SK-N-SH treated with all-trans-retinoic acid at 6 μM for 48 hours (cell line): Measurements from ENCODE around the gene CSF1R.

Experiments
- ATAC-seq: fragments of 200-7000 bp; cut with Tn5 transposase; 3 replicates; pipeline ENCODE4 v1.9.1; 2020; ENCODE audit warnings: mild to moderate bottlenecking, moderate library complexity
- BACH2 ChIP-seq: fragments of 250-450 bp; sonication (Bioruptor Pico); IDR thresholded peaks from 2 replicates; pipeline ENCODE4 v1.9.0; 2021; ENCODE audit warnings: mild to moderate bottlenecking, borderline replicate concordance
- CSDC2 ChIP-seq: fragments of 250-450 bp; sonication (Bioruptor Pico); IDR thresholded peaks from 2 replicates; pipeline ENCODE4 v1.5.0; 2020; ENCODE audit warnings: mild to moderate bottlenecking, moderate library complexity
- CSRNP3 ChIP-seq: fragments of 250-450 bp; sonication (Bioruptor Pico); IDR thresholded peaks from 2 replicates; pipeline ENCODE4 v1.5.1; 2021; ENCODE audit warnings: mild to moderate bottlenecking, moderate library complexity
- ESRRG ChIP-seq: fragments of 250-450 bp; sonication (Bioruptor Pico); IDR thresholded peaks from 2 replicates; pipeline ENCODE4 v1.6.1; 2021; ENCODE audit warnings: mild to moderate bottlenecking
- GLIS3 ChIP-seq: fragments of 250-450 bp; sonication (Bioruptor Pico); IDR thresholded peaks from 2 replicates; pipeline ENCODE4 v1.5.0; 2020; ENCODE audit warnings: mild to moderate bottlenecking, moderate library complexity
- ISL1 ChIP-seq: fragments of 250-450 bp; sonication (Bioruptor Pico); IDR thresholded peaks from 2 replicates; pipeline ENCODE4 v2.1.2; 2022; ENCODE audit warnings: mild to moderate bottlenecking, moderate library complexity
- OSR1 ChIP-seq: fragments of 250-450 bp; sonication (Bioruptor Pico); IDR thresholded peaks from 2 replicates; pipeline ENCODE4 v1.8.0; 2022; ENCODE audit warnings: moderate library complexity, mild to moderate bottlenecking, inconsistent platforms
- SNAI2 ChIP-seq: fragments of 250-450 bp; sonication (Bioruptor Pico); IDR thresholded peaks from 2 replicates; pipeline ENCODE4 v1.5.0; 2020; ENCODE audit warnings: mild to moderate bottlenecking, moderate library complexity
- TCF4 ChIP-seq: fragments of 250-450 bp; sonication (Bioruptor Pico); IDR thresholded peaks from 2 replicates; pipeline ENCODE4 v1.8.0; 2021; ENCODE audit warnings: mild to moderate bottlenecking, moderate library complexity, borderline replicate concordance
- TOX ChIP-seq: fragments of 250-450 bp; sonication (Bioruptor Pico); IDR thresholded peaks from 2 replicates; pipeline ENCODE4 v1.8.0; 2021; ENCODE audit warnings: mild to moderate bottlenecking, moderate library complexity, borderline replicate concordance
- ZFP3 ChIP-seq: fragments of 250-450 bp; sonication (Bioruptor Pico); IDR thresholded peaks from 2 replicates; pipeline ENCODE4 v1.5.0; 2020; ENCODE audit warnings: mild to moderate bottlenecking, moderate library complexity
- ZFP30 ChIP-seq: fragments of 450-650 bp; formaldehyde crosslinking; IDR thresholded peaks from 2 replicates; pipeline ENCODE4 v1.5.0; 2022; ENCODE audit warnings: mild to moderate bottlenecking, moderate library complexity
- TF ChIP-seq, protein P1 (sequence below): fragments of 250-450 bp; sonication (Bioruptor Pico); IDR thresholded peaks from 2 replicates; pipeline ENCODE4 v1.5.0; 2020; ENCODE audit warnings: mild to moderate bottlenecking, moderate library complexity
- TF ChIP-seq, protein P2 (sequence below): fragments of 250-450 bp; sonication (Bioruptor Pico); IDR thresholded peaks from 2 replicates; pipeline ENCODE4 v1.5.1; 2020; ENCODE audit warnings: low read depth, mild to moderate bottlenecking, moderate library complexity

CSF1R gene

DNA sequence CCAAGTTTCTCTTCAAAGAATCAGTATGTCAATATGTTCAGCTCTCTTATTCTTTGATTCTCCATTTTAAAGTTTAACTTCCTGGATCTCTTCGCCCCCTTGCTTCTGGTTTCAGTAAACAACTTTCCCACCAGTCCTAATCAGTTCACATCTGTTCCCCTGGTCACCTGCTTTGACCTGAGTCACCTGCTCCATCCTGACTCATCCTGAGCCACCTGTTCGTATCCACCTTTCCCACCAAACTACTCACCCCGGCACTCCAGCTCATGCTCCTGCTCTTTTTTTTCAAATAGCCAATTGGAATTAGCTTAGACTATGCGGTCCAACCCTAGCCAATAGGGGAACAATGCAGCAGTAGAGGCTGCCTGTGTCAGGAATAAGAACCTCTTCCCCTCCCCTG lies 23.6 kb upstream of the CSF1R start:
- TF ChIP-seq GLIS3 (CRISPR knock-in tag) (no peak), ISL1 (CRISPR knock-in tag) (no peak), CSRNP3 (CRISPR knock-in tag) (no peak), ESRRG (CRISPR knock-in tag) (no peak), SNAI2 (CRISPR knock-in tag) (no peak), ZFP30 (CRISPR knock-in tag) (no peak), OSR1 (no peak)
- TF ChIP-seq, protein P1, sequence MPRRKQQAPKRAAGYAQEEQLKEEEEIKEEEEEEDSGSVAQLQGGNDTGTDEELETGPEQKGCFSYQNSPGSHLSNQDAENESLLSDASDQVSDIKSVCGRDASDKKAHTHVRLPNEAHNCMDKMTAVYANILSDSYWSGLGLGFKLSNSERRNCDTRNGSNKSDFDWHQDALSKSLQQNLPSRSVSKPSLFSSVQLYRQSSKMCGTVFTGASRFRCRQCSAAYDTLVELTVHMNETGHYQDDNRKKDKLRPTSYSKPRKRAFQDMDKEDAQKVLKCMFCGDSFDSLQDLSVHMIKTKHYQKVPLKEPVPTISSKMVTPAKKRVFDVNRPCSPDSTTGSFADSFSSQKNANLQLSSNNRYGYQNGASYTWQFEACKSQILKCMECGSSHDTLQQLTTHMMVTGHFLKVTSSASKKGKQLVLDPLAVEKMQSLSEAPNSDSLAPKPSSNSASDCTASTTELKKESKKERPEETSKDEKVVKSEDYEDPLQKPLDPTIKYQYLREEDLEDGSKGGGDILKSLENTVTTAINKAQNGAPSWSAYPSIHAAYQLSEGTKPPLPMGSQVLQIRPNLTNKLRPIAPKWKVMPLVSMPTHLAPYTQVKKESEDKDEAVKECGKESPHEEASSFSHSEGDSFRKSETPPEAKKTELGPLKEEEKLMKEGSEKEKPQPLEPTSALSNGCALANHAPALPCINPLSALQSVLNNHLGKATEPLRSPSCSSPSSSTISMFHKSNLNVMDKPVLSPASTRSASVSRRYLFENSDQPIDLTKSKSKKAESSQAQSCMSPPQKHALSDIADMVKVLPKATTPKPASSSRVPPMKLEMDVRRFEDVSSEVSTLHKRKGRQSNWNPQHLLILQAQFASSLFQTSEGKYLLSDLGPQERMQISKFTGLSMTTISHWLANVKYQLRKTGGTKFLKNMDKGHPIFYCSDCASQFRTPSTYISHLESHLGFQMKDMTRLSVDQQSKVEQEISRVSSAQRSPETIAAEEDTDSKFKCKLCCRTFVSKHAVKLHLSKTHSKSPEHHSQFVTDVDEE (CRISPR knock-in tag): no peak
- TF ChIP-seq, protein P2, sequence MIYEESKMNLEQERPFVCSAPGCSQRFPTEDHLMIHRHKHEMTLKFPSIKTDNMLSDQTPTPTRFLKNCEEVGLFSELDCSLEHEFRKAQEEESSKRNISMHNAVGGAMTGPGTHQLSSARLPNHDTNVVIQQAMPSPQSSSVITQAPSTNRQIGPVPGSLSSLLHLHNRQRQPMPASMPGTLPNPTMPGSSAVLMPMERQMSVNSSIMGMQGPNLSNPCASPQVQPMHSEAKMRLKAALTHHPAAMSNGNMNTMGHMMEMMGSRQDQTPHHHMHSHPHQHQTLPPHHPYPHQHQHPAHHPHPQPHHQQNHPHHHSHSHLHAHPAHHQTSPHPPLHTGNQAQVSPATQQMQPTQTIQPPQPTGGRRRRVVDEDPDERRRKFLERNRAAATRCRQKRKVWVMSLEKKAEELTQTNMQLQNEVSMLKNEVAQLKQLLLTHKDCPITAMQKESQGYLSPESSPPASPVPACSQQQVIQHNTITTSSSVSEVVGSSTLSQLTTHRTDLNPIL (CRISPR knock-in tag): no peak
- no peak for ATAC-seq

DNA sequence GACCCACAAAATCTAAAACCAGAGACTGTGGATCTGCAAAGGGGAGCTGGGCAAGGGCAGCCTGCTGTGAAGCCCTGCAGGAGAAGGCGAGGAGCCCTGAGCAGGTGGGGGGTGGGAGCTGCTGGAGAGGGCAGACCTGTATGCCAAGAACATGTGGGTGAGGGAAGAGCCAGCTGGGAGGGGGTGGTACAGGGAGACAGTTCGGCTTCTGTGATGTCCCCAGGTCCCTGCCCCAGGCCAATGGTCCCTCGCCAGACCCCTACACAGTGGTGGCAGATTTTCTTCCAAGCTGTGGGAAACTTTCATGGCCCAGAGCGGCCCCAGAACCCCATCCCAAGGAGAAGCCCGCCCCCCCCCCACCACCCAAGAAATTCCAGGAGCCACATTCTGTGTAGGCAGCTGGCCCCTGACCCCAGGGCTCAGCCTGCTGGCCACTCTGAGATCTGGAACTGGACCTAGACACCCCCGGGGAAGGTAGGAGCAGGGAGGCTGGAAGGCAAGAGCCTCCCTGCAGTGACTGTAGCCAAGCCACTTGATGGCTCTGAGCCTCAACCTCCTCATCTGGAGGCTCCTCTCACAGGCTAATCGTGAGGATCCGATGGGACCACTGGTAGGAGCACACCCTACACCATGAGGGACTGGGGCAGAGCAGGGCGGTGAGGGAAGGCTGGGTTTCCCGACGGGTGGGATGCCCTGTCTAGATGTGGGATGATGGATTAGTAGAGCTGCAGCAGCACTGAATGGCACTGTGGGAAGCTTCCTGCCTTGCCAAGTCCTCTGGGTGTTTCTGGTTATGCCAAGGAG lies 22.6 kb upstream of the CSF1R start:
- TF ChIP-seq TOX (no peak), ESRRG (CRISPR knock-in tag) (no peak), CSDC2 (no peak), CSRNP3 (CRISPR knock-in tag) (no peak)
- no peak for ATAC-seq

DNA sequence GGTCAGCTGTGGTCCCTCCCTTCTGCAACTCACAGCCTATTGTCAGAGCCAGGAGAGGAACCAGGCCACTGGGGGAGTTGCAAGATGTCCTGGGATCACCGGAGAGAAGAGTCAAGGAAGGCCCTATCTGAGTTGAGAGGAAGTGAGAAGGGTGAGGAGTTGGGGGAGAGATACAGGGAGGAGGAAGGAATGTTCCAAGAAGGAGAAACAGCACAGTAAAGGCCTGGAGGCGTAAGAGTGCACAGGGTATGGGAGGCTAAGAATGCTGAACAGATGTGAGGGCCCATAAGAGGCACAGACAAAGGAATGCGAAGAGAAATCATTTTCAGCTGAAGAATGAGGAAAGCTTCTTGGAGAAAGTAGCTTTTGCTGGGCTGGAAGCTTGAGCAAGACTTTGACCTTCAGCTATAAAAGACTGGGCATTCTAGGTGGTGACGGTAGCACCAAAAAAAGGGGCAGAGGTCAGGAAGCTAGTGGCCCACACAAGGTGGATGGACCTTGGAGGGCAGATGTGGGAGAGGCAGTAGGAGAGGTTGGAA lies 21.6 kb upstream of the CSF1R start:
- no peak for ATAC-seq
- TF ChIP-seq ZFP3 (CRISPR knock-in tag) (no peak), BACH2 (no peak), TCF4 (CRISPR knock-in tag) (no peak), SNAI2 (CRISPR knock-in tag) (no peak)
- TF ChIP-seq, protein P1 (CRISPR knock-in tag): no peak

DNA sequence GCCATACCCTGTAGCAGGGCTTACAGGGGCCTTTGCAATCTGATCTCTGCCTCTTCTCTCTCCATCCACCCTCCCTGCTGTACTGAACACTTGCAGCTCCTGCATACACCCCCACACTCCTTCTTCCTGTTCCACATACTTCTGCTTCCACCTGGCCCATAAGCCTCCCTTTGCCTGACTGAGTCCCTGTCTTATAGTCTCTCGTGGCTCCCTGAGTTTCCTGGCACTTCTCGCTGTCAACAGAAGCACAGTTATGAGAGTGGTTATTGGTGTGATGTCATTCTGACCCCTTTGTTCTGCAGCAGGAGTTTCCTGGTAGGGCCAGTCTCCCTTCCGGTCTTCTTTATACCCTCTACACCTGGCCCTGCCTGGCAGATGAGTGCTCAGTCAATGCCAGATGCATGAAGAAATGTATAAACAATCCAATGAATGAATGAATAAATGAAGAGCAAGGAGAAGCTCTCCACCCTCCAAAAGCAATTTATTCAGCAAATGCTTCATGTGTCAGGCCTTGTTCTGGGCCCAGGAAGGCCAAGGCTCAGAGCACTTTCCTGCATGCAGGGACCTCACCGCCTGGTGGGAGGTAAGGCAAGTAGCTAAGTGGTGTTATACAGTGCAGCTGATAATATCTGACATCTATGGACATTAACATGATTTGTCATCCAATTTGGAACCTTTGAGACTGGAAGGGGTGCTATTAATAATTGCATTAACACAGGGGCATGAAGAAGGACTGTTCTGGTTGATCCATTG lies 20.5 kb upstream of the CSF1R start:
- ATAC-seq: peak; percentile 13; the same call in 1 of the 3 replicates
- TF ChIP-seq OSR1: no peak
